COLO829 (cell line): ENCODE measurements around the gene HADH.
"Not testable (repeated sequence)": the region's sequence is repeated elsewhere in the genome, so short reads cannot be mapped to it uniquely, and the experiment has no call there.

Experiments
- DNase-seq: peaks from one replicate; pipeline ENCODE4 v3.0.0; 2012; ENCODE audit warnings: low spot score

The HADH gene

DNA sequence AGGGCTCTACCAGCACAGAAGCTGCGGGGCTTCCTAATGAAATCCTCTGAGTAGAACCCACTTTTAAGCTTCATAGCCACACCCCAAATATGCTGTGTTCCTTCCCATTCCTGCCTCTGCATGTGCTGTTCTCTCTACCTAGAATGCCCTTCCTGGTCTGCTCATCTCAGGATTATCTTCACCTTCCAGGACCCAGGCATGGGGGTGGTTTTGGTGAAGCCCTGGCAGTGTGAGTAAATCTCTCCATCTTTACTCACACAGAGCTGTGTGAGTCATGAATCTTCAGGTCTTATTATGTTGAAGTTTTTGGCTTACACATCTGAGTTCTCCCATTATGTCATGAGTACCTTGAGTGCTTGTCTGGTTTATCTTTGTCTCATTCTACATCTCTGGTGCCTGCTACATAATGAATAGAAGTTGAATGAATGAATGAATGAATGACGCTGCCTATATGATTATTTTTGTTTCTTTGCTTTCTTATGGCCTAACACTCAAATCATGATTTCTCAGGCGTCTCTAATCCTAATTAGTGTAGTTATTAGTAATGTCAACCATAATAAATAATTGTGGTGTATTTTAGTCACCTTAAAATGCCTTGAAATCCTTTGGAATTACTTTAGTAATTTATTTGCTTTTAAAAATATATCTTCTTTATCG lies 41.9 kb downstream of the HADH start:
- DNase-seq: no peak

- DNase-seq: no peak
Measured at GRCh38 chr4:108033348-108033747, 43.7 kb downstream of the HADH start.

DNA sequence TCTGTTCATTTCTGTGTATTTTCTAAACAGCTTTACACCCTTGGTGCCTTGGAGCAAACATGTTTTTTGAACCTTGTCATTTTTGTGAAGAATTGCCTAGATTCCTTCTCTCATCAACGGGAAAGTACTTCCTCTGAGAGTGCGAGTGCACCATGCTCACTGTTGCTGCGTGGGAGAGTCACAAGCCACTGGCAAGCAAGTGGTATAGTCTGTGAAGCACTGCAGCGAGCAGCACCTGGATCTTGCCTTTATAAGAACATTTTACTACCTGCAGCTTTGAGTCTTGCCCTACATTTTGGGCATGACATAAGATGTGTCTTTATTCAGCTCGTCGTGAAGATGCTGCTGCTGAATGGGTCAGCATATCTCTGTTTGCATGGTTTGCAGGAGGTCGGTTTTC lies 44.9 kb downstream of the HADH start:
- DNase-seq: no peak

DNA sequence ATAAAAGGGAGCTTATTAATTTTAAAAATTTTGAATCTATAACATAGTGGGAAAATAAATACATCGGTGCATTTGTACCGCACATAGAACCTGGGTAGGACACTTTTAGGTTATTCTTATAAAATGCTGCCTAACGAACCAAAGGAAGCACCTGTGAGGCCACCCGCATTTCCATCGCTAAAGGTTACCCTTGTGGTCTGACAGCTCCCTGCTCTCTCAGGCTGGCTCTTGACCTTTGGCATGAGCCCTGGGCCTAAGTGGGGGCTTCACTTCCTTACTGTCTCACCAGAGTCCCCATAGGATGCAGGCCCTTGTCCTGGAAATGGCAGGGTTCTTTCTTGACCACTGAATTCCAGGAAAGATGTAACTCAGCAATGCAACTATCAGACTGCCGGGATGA lies 46.0 kb downstream of the HADH start:
- no peak for DNase-seq

- no peak for DNase-seq
Measured at GRCh38 chr4:108036213-108036612, 46.5 kb downstream of the HADH start.

DNA sequence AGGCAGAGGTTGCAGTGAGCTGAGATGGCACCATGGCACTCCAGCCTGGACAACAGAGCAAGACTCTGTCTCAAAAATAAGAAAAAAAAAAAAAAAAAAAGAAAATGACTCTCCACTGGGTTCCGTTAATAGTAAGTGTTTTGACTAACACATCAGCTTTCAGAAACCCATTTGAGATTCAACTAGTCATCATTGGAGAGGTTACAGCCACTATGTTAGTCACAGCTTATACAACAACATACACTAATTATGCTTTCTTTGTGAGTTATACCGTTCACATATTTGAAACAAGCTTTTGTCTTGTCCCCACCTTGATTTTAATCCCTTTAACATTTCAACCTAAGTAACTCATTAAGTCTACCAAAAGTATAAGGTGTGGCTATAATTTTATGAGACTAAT lies 48.2 kb downstream of the HADH start:
- no peak for DNase-seq

DNA sequence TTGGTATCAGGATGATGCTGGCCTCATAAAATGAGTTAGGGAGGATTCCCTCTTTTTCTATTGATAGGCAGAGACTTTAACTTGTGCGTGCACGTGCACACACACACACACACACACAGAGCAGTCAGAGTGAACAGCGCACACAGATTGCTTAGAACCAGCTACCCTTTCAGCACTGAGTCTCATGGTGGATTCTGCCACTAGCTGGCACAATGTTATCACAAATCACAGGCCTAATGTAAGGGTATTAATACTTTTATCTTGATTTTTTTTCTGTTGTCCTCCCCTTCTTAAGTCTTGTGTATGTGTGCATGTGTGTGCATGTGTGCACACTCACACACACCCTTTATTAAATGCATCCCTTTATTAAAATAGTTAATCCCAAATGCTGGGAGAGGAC lies 53.2 kb downstream of the HADH start:
- no peak for DNase-seq

DNA sequence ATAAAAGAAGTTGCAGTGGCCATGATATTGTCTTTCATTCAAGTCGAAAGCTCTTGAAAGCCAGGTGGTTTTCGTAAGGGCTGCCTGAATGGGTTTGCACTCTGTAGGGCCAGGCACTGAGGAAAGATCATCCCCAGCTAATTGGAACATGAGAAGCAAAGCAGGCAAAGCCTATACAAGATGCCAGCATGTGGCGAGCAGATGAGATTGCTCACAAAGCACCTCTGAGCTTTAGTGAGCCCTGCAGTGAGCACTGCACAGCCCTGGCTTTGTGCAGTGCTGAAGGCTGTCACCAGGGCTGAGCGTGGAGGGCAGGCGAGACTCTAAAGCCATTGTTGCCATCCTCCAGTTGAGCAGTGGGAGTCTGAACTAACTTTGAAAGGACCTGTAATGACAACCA lies 53.8 kb downstream of the HADH start:
- no peak for DNase-seq

DNA sequence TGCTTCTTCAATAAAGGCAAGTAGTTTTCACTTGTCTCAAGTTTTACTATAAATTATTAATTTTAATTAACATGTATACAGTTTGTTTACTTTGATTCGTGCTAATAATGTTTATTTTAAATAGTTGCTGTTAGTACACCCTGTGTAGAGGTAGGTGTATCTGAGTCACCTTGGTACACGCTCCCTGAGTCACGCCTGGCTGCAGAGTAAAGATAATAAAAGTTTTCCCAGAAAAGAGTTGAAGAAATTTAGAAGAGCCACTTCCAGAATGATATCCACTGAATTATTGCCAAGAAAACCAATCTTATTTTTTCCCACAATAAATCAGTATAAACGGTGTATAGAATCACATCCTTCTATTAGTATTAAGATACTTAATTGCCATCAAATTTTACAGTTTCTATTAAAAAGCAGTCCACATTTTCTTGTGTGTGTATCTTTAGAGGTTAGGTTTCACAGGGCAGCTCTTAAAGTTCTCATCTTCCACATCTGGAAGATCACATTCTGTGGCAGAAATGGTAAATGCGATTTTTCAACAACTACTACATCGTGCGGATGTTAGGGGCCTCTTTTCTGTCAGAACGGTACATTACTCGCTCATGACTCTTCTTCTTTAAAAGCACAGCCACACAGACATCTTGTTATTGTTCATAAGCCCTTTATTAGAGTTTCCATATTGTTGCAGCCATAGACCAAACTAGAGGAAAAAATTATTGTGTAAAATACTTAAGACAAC lies 55.4 kb downstream of the HADH start:
- DNase-seq: no peak

GRCh38 chr4:108045687-108046024 lies 56.0 kb downstream of the HADH start:
- no peak for DNase-seq

GRCh38 chr4:108047199-108047598 lies 57.5 kb downstream of the HADH start:
- no peak for DNase-seq

GRCh38 chr4:108048157-108048556 lies 58.5 kb downstream of the HADH start:
- DNase-seq: no peak

DNA sequence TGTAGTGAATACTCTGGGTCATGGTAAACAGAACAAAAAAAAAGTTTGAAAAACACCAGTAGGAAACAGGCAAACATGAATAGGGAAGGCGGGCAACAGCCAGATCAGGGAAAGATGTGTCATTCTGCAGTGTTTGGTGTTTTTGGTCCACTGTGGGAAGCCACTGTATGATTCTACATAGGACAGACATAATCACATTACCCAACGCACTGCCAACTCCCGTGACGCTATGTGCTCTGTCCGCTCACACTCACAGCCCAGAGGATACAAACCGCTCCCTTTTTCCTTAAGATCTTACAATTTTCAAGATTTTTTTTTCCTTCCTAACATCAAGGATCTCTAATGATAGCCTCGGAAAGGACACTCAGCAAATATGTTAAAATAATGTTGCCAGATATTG lies 59.3 kb downstream of the HADH start:
- no peak for DNase-seq

GRCh38 chr4:108049406-108049805 lies 59.7 kb downstream of the HADH start:
- no peak for DNase-seq

GRCh38 chr4:108050166-108051111 lies 60.8 kb downstream of the HADH start:
- DNase-seq: not testable (repeated sequence)

DNA sequence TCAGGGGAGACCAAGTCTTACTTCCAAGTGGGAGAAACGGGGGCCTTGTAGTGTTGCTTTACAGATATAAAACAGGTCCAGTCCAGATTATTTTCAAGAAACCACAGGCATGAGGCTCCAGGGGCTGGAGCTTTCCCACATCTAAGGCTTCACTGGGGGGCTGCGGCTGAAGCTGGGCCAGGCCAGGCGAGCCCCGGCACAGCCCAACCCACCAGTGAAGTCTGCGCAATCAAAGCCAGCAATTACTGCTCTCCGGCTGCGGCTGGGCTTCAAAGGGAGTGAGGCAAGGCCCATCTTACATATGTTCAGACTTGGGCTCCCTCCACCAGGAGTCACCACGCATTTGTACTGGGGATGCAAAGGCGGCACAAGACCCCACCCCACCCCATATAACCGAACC lies 61.7 kb downstream of the HADH start:
- DNase-seq: no peak

DNA sequence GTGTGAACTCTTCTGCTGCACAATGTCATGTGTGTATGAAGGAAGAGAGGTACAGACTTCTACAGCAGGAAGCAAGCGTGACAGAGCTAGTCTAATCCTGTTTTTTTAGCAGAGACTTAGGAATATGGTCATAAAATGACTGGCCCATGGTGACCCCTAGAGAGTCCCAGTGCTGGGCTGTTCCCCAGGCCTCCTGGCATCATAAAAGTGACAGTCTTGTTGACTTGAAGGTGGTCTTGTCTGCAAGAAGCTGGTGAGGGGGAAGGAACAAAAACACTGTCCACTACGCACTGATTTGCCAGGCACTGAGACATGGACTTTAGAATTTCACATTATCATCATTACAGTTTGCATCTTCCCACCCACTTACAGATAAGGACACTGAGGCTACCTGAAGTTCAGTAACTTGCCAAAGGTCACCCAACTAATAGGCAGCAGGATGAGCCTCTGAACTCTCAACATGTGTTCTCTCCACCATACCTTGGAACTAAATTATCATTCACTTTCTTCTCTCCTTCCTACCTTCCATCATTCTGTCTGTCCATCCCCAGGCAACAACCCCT lies 63.0 kb downstream of the HADH start:
- no peak for DNase-seq

DNA sequence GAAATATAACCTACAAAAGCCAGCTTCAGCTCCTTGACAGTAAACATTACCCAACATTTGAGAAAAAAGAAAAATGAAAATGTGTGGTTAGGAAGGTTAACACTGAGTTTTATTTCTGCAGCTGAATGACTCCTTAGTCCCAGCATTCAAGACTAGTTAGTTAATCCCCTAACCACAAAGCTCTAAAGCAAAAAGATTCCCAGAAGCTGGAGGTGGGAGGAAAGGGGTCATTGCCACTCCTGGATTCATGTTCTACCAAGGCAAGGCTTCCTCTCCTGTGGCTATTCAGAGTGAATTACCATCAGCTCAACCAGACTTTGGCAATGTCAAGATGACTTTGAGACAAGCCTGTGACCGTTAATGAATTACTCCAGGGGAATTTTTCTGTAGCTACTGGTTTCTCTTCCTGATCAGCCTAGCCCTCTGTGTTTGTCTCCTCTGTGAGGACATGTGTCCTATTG lies 63.6 kb downstream of the HADH start:
- no peak for DNase-seq

GRCh38 chr4:108054025-108054638 lies 64.4 kb downstream of the HADH start:
- no peak for DNase-seq

DNA sequence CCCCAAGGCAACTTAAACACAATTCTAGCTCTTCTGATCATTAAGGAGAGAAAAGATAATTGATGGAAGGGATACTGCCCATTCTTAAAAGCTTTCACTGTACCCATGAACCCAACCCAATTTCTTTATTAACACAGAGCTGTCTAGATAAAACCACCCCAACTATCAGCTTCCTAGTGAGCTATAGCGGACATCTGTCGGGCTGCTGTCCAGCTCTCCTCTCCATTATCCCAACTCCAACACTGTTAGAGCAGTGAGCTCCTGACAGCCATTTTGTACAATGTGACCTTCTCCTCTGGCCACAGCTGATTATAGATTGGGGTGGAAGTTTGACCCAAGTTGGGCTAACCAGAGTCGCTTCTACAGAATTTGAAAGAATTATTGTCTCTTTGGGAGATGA lies 66.1 kb downstream of the HADH start:
- DNase-seq: no peak

GRCh38 chr4:108056418-108056817 lies 66.7 kb downstream of the HADH start:
- no peak for DNase-seq
